ENCODE measurements around the gene KNDC1.

The KNDC1 gene

DNA sequence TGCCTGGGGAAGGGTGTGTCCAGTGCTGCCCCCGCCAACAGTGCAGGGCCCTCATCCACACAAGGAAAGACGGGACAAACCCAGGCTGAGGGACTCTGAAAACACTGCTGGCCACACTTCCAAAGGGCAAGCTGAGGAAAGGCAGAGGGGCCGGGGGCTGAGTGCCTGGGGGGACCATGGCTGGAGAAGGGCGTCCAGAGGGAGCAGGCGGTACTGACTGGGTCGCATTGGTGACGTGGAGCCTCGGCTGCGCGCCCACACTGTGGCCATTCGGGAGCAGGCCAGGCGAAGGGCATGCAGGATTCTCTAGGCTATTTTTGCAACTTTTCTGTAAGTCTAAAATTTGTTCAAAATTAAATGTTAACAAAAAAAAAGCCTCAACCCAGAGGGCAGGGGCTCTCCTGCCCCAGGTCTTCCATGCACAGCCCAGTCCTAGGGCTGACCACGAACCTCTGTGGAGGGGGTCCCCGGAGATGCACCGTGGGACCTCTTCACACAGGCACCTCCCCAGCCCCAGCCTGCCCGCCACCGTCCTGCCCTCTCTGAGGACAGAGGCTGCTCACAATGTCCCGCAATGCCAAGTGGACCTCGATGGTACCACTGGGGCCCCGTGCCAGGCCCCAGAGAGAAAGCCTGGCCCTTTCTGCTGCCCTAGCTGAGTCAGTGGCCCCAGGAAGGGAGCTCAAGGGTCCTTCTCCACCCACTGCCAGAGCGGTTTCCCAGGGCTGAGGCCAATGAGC, 106.2 kb downstream of the KNDC1 start:
- no peak for DNase-seq

DNA sequence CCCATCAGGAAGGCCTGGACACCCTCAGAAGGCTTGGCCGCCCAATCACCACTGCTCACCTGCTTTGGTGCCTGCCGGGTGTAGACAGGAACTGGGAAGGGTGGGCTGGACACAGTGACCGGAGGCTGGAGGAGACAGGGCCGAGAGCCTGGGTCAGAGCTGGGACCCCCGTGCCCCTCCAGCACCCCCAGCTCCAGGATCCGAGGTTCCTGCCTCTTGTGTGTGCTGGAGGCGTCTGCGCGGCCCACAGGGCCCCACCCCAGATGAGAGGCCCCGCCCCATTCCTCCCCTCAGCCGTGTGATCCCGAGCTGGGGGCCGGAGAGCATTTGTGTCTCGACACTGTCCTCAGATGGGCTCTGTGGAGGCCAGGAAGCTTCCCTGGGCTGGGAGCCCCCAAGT, 107.3 kb downstream of the KNDC1 start:
- no peak for DNase-seq

DNA sequence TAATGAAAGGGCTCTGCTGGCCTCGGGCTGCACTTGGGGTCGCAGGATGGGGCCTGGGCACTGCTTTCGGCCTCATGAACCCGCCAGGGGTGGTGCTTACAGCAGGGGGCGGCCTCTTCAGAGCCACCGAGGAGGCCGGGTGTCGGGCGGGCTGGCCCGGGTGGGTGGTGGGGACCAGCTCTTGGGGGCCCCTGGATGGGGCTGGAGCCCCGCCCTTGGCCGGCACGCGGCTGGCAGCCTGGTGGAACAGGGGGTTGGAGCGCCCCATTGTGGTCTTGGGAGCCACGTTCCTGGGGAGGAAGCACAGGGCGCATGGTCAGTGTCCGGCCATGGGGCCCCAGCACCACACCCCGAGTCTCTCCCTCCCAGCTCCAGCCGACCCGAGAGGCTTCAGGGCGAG, 107.8 kb downstream of the KNDC1 start:
- no peak for DNase-seq

DNA sequence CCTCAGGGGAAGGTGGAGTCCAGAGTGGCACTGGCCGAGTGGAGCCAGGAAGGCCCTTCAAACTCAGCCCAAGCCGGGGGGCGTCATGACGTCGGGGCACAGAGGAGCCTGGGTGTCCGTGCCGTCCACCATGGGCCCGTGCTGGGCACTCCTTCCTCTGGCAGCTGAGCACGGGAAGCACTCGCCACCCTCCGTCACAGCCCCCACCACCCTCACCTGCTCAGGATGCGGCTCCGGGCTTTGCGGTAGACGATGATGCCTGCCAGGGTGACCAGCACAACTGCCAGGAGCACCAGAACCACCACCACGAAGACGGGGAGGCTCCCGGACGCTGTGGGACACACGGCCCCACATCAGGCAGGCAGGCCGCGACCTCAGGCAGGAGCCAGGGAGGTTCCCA, 108.5 kb downstream of the KNDC1 start:
- no peak for DNase-seq

DNA sequence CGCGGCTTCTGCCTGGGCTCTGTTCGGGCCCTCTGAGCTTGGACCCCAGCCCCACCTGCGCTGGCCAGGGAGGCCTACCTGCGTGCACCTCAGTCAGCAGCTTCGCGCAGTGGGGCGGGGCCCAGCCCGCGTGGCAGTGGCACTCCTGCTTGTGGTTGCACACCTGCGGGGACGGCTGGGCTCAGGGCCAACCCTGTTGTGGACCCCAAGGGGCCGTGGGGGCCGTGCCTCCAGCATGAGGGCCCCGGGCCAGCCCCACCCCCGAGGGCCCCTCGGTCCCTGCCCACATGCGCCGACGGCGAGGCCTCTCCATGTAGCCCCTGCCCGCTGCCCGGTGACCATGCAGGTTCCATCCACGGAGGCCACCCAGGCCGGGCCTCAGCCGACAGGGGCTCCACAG, 109.3 kb downstream of the KNDC1 start:
- no peak for DNase-seq

DNA sequence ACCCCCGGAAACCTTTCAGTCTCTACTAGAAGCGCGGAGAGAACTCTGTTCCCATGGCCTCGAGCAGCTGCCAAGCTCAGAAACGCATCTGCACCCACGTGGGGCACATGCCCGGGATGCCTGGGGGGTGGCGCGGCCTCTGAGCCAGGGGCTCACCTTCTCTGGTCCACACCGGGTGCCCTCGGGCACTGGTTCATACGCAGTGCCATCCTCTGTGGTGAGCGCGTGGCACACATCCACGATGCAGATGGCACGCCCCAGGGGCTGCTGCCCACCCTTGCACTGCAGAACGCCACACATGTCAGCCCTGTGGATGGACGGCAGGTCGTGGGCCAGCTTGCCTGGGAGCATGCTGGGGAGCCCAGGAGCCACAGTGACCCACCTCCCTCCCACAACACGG, 110.2 kb downstream of the KNDC1 start:
- DNase-seq, result no peak

DNA sequence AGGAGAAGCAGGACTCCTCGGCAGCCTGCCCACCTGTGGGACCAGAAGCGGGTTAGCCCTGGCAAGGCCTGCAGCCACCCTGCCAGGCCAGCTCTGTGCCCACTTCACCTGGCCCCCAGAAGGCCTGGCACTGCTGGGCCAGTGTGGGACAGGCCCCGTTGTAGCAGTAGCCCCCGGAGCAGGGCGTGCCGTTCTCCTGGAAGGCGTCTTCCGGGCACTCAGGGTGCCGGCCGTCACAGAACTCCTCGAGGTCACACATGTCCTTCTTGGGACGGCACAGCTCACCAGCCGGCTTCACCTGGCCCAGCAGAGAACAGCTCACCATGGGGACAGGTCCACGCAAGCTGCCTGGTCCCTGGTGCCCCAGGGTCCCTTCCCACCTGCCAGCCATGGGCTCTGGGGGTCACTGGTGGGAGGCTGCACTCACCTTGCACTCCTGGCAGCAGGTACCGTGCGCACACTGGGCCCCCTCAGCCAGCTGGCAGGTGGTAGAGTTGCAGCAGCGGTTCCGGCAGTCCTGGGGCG, 110.8 kb downstream of the KNDC1 start:
- no peak for DNase-seq

DNA sequence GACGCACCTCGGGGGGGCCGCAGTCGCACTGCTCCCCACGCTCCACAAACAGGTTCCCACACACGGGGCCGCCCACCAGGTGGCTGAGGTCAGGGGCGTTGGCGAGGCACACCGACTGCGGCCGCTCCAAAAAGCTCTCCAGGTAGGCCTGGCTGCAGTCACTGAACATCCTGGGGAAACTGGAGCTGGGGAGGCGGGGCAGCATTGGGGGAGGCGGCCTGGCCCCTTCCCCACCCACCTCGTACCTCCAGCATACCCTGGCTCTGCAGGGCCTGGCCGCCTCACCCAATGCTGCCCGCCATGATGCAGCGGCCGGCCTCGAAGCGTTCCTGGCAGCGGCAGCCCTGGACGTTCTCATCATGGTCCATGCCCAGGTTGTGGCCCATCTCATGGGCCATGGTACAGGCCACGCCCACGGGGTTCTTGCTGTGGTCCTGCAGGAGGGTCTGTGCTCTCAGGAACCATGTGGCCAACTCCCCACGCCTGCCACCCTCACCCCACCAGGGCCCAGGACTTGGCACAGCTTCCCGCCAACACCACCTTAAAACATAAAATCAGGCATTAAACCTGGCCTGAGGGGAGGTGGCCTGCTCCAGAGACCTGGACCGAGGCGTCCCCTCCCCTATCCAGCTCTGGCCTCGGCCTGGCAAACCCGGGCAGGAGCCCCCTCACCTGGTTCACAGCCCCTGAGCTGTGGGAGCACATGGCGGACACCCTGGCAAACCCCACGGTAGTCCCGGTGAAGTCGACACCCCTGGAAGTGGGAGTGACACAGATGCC, 111.7 kb downstream of the KNDC1 start:
- DNase-seq, result no peak

DNA sequence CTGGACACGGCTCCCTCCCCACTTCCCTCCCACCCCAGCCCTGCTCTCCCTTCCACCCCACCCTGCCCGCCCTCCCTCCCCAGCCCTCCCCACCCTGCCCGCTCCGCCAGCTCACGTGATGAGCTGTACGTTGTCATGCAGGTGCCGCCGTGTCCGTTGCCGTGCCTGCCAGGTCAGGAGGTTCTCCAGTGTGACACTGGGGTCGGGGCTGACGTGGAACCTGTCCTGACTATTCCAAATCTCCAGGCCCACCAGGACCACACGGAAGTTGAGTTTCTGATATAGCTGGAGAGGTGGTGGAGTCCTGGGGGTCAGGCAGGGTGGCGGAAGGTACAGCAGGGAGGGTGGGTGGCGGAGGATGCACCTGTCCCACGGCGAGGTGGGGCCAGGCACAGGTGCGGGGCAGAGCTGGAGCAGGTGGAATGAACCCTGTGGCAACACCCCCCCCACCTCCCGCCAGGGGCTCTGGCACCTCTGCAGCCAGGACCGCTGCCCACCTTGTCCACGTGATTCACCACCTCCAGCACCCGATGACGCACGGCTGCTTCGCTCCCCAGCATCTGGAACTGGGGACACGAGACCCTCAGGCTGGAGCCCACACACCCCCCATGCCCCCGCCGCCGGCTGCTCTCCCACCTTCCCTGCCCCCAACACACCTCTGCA, 112.4 kb downstream of the KNDC1 start:
- no peak for DNase-seq

DNA sequence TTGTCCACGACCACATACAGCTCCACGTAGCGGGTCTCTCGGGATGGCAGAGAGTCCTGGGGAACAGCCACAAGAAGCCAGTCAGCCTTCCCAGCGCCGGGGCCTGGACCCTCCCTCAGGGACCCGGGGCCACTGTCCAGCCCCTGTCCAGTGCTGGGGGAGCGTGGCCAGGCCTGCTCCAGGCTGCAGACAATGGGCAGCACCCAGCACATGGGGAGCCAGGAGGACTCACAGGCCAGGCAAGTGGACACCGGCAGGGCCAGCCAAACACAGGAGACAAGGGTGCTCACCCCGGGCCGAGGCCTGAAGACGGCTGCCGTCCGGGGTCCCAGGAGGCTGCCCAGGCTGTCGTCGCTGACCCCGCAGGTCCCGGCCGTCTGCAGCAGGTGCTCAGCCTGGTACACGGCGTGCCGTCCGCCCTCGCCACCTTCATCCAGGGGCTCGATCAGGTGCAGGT, 113.0 kb downstream of the KNDC1 start:
- DNase-seq, result no peak

DNA sequence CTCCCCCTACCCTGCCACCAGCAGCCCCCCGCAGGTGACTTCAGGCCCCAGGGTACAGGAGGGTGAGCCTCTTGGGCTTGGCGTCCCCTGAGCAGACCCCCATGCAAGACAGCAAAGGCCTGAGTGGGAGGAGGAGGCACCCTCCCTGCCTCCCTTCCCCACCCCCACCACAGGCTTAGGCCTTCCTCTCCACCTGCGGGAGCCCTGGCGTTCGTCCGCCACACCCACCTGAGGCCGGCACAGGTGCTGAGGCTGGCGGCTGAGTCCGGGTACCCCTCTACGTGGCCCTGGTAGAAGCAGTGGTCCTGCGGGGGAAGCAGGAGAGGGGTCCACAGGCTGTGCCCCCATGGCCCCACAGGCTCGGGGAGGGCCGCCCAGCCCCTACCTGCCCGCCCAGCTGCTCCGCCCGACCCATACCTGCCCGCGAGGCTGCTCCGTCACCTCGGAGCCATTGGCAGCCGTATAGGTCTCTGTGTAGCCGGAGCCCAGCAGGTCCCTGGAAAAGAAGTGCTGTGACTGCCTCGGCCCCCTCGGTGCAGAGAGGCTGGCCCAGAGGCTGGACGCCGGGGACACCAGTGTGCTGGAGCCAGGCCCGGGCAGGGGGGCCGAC, 113.6 kb downstream of the KNDC1 start:
- DNase-seq, result no peak

DNA sequence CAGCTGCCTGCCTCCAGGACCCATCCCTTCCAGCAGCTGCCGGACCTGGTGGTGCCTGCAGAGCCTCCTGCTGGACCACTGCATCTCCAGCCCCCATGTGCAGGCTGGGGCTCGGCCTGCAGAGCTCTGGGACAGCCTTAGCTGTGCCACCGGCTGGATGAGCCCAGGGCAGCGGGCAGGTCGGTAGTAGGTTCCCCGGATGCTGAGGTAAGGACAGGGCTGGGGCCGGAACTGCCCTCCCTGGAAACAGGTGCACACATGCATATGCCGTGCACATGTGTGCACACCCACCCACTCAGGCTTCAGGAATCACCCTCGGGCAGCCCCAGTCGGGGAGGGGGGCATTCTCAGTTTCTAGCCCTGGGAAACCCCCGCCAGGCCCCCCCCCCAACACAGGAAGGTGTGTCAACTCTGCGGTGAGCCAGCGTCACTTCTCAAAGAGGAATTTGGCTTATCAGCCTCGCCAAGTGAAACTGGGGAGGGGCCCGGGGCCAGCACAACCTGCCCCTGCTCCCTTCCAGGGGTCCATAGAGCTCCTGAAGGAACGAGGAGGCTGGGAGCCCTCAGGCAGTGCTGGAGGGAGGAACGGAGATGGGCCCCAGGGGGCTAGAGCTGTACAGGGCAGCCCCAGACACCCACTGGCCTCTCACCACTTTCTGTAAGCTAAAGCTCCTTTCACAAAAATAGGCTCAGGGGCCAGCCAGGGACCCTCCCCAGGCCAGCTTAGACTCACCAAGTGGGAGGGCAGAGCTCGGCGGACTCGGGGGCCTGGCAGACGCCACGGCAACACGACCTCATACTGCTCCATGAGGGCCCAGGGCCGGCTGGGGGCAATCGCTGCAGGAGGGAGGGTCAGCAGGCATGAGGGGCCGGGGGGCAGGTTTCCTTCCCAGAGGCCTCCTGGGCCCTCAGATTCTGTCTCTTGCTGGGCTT, 115.0 kb downstream of the KNDC1 start:
- DNase-seq, result no peak

DNA sequence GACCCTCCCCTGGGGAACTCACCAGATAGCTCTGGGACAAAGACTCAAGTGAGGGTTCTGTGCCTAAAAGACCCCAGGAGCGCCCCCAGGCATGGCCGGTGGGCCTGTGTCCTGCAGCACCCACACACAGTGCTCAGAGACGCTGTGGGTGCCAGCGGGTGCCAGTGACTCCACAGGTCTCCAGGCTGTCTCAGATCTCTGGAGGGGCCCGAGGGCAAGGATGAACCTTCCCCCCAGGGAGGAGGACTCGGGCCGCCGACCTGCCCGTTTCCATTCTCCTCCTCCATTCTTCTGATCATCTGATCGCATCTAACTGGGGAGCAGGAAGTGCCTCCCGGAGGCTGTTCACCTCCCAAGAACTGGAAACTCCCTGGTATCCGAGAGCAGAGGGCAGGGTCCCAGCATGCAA, 115.7 kb downstream of the KNDC1 start:
- no peak for DNase-seq

All from NCI-H1417 treated with DMSO at 0.1 percent for 48 hours (cell line).